GM12878 (cell line): Measurements from ENCODE around the gene SRPRB. TPM values are rescaled to one million over a fixed set of nuclear protein-coding genes. Genes with fewer than 3 reads are reported as not detected.

Source experiments
- ATAC-seq: fragments of 200-7000 bp; cut with Tn5 transposase; 3 replicates; pipeline ENCODE4 v1.9.1; 2020; ENCODE audit warnings: mild to moderate bottlenecking, moderate library complexity
- BruUV-seq: library from RNA; stranded (reverse); fragments of 400-500 nt; replicated peaks from 2 replicates; lab custom pipeline; 2021; lab: Mats Ljungman, UMichigan
- CTCF ChIA-PET: fragments of 300-600 bp; sonication (Branson Sonifier 250); formaldehyde crosslinking; extraction: SDS; loops from one replicate; lab custom pipeline; 2021; ENCODE audit warnings: inconsistent platforms; lab: Yijun Ruan, JAX
- POLR2A ChIA-PET: fragments of 350-600 bp; formaldehyde crosslinking; extraction: SDS; loops from one replicate; lab custom pipeline; 2021; ENCODE audit warnings: inconsistent platforms; lab: Charles Lee
- RAD21 ChIA-PET: fragments of 300-600 bp; sonication (Branson Sonifier 250); formaldehyde crosslinking; loops from one replicate; lab custom pipeline; 2023; ENCODE audit warnings: antibody characterized with exemption; ENCODE audit not compliant: unreplicated experiment; lab: Charles Lee
- SMC1A ChIA-PET: fragments of 300-600 bp; sonication (Branson Sonifier 250); formaldehyde crosslinking; loops from one replicate; lab custom pipeline; 2023; ENCODE audit not compliant: unreplicated experiment, uncharacterized antibody; lab: Charles Lee
- DNase-seq: peaks from one replicate; pipeline ENCODE4 v3.0.0-alpha.2; 2011; ENCODE audit warnings: low read depth, low spot score
- FAIRE-seq: peaks from 3 replicates; lab custom pipeline; 2011; peaks lifted over from hg19 to GRCh38; lab: Jason Lieb, UNC
- H2AFZ ChIP-seq: 2 replicates; pipeline ENCODE4 v1.6.0; 2011; ENCODE audit warnings: low read depth, low read length, control low read depth; ENCODE audit not compliant: control insufficient read depth
- H3K27ac ChIP-seq: 2 replicates; pipeline ENCODE4 v1.5.1; 2011; ENCODE audit warnings: control low read depth; ENCODE audit not compliant: control insufficient read depth, insufficient read depth
- H3K27me3 ChIP-seq, 2 experiments: replicated peaks in 1 of 2; 2 replicates each; pipeline versions ENCODE4 v1.6.0 to v1.6.1; 2011; ENCODE audit warnings: low read length in 1 of 2; ENCODE audit not compliant: control insufficient read depth in 2 of 2, insufficient read depth in 2 of 2
- H3K36me3 ChIP-seq, 2 experiments: 2 replicates each; pipeline ENCODE4 v1.5.1; 2011; ENCODE audit warnings: low read length in 1 of 2; ENCODE audit not compliant: control insufficient read depth in 2 of 2, insufficient read depth in 2 of 2
- H3K4me1 ChIP-seq: 2 replicates; pipeline ENCODE4 v1.6.1; 2011; ENCODE audit warnings: mild to moderate bottlenecking, low read length, moderate library complexity, mixed read lengths; ENCODE audit not compliant: control insufficient read depth, insufficient read depth
- H3K4me2 ChIP-seq: 2 replicates; pipeline ENCODE4 v1.6.0; 2011; ENCODE audit warnings: control low read depth; ENCODE audit not compliant: control insufficient read depth, insufficient read depth
- H3K4me3 ChIP-seq: fragments of 200-600 bp; sonication (generic); 2 replicates; pipeline ENCODE4 v1.5.1; 2016
- H3K79me2 ChIP-seq: 2 replicates; pipeline ENCODE4 v1.6.0; 2011; ENCODE audit warnings: low read length; ENCODE audit not compliant: control insufficient read depth, insufficient read depth
- H3K9ac ChIP-seq: 2 replicates; pipeline ENCODE4 v1.8.0; 2011; ENCODE audit warnings: low read length, control low read depth, mixed read lengths; ENCODE audit not compliant: control insufficient read depth, insufficient read depth
- H3K9me3 ChIP-seq: replicated peaks from 3 replicates; pipeline ENCODE4 v1.5.1; 2011; ENCODE audit warnings: mild to moderate bottlenecking, low read length; ENCODE audit not compliant: control insufficient read depth, insufficient read depth
- H4K20me1 ChIP-seq: 2 replicates; pipeline ENCODE4 v1.6.0; 2011; ENCODE audit not compliant: control insufficient read depth, insufficient read depth
- BHLHE40 ChIP-seq, 2 experiments: fragments of 450-650 bp in 1 of 2; IDR thresholded peaks; 2 replicates each; pipeline ENCODE4 v1.6.1; 2011 to 2017; ENCODE audit warnings: low read depth in 2 of 2, borderline replicate concordance in 1 of 2, improper control_type of control experiment in 1 of 2, low read length in 1 of 2, mild to moderate bottlenecking in 1 of 2
- CREB1 ChIP-seq: IDR thresholded peaks from 2 replicates; pipeline ENCODE4 v1.6.1; 2012; ENCODE audit warnings: low read depth, mild to moderate bottlenecking, inconsistent platforms
- CREM ChIP-seq: IDR thresholded peaks from 2 replicates; pipeline ENCODE4 v1.6.1; 2014; ENCODE audit warnings: antibody characterized with exemption, low read depth
- FOS ChIP-seq: IDR thresholded peaks from 3 replicates; pipeline ENCODE4 v1.6.1; 2011; ENCODE audit warnings: borderline replicate concordance; ENCODE audit not compliant: insufficient read length; ENCODE audit errors: extremely low read depth
- NR2C2 ChIP-seq: IDR thresholded peaks from 2 replicates; pipeline ENCODE4 v1.6.1; 2011; ENCODE audit warnings: borderline replicate concordance, low read depth; ENCODE audit not compliant: control insufficient read depth, insufficient read length
- PAX8 ChIP-seq: fragments of 450-650 bp; IDR thresholded peaks from 2 replicates; pipeline ENCODE4 v1.6.1; 2017; ENCODE audit warnings: mild to moderate bottlenecking, moderate library complexity
- POU2F2 ChIP-seq: IDR thresholded peaks from 3 replicates; pipeline ENCODE4 v1.6.1; 2011; ENCODE audit warnings: low read depth, mild to moderate bottlenecking, low read length, borderline replicate concordance
- RCOR1 ChIP-seq: conservative IDR thresholded peaks from 2 replicates; pipeline ENCODE4 v1.6.1; 2012; ENCODE audit warnings: low read depth, low read length, improper control_type of control experiment
- SIX5 ChIP-seq: IDR thresholded peaks from 2 replicates; pipeline ENCODE4 v1.6.1; 2011; ENCODE audit warnings: mild to moderate bottlenecking, low read depth, low read length, moderate library complexity; ENCODE audit not compliant: severe bottlenecking
- TBL1XR1 ChIP-seq: IDR thresholded peaks from 2 replicates; pipeline ENCODE4 v1.6.1; 2012; ENCODE audit warnings: low read depth, low read length, improper control_type of control experiment
- TCF7 ChIP-seq: IDR thresholded peaks from 2 replicates; pipeline ENCODE4 v1.6.1; 2014; ENCODE audit warnings: antibody characterized with exemption, borderline replicate concordance
- ZNF384 ChIP-seq: IDR thresholded peaks from 2 replicates; pipeline ENCODE4 v1.6.1; 2012; ENCODE audit warnings: low read depth, mild to moderate bottlenecking, low read length, improper control_type of control experiment, borderline replicate concordance
- WGBS: methylation state at CpG from one replicate; pipeline ENCODE4 v1.1.6; 2016; ENCODE audit warnings: low lambda C conversion rate; ENCODE audit not compliant: insufficient replicate concordance, insufficient coverage; ENCODE audit errors: missing lambda C conversion rate; 5-methylcytosine and 5-hydroxymethylcytosine counted together
- in situ Hi-C: fragments of 300-500 bp; cut with MboI; formaldehyde crosslinking; loops from 9 replicates; pipeline ENCODE4 v1.14.3; 2018; ENCODE audit warnings: mixed read lengths
- intact Hi-C: fragments of 100-400 bp; cut with micrococcal nuclease; formaldehyde crosslinking; loops from one replicate; pipeline ENCODE4 v1.14.2; 2022; ENCODE audit not compliant: unreplicated experiment
- polyA plus RNA-seq, 11 experiments: library from polyadenylated mRNA; depleted of rRNA in 4 of 11; unstranded in 6 of 11; stranded (reverse) in 5 of 11; fragments of >200 nt; fragmentation: Nextera tagmentation in 4 of 11; fragmentation: Illumina TruSeq in 1 of 11; extraction: Ambion mirVana in 4 of 11; extraction: Trizol in 1 of 11; gene quantifications; 1 replicate in 1 of 11; 2 replicates in 10 of 11; pipeline versions ENCODE4 v1.2.1 to v1.2.3, GENCODE V29; 2011 to 2016; ENCODE audit warnings: inconsistent platforms in 2 of 11, missing spikeins in 2 of 11, low read depth in 1 of 11
- total RNA-seq, 4 experiments: library from RNA; depleted of rRNA in 3 of 4; stranded (reverse); fragments of >200 nt in 3 of 4; fragmentation: Illumina TruSeq in 1 of 4; extraction: Trizol in 1 of 4; gene quantifications; 2 replicates each; pipeline versions ENCODE4 v1.2.1 to v1.2.3, GENCODE V29; 2013 to 2021
- TF ChIP-seq, protein P1 (sequence below): fragments of 450-650 bp; IDR thresholded peaks from 2 replicates; pipeline ENCODE4 v1.6.1; 2016; ENCODE audit warnings: mild to moderate bottlenecking
- TF ChIP-seq, protein P2 (sequence below): fragments of 150-350 bp; IDR thresholded peaks from 2 replicates; pipeline ENCODE4 v1.6.1; 2014; ENCODE audit warnings: mild to moderate bottlenecking, low read depth, low read length
- TF ChIP-seq, protein P3 (sequence below): fragments of 450-650 bp; IDR thresholded peaks from 2 replicates; pipeline ENCODE4 v1.6.1; 2017; ENCODE audit warnings: mild to moderate bottlenecking, low read depth, inconsistent platforms; ENCODE audit not compliant: poor library complexity, severe bottlenecking
- TF ChIP-seq, protein P4 (sequence below): fragments of 450-650 bp; IDR thresholded peaks from 2 replicates; pipeline ENCODE4 v1.6.1; 2017; ENCODE audit warnings: low read depth, mild to moderate bottlenecking, moderate library complexity

The SRPRB gene
- total and polyA plus RNA-seq, 10 of the 15 experiments (the other 5 are each of a cell fraction or from before 2014, with no cell fraction given), result 30.6 to 107 (median 46.6) TPM

DNA sequence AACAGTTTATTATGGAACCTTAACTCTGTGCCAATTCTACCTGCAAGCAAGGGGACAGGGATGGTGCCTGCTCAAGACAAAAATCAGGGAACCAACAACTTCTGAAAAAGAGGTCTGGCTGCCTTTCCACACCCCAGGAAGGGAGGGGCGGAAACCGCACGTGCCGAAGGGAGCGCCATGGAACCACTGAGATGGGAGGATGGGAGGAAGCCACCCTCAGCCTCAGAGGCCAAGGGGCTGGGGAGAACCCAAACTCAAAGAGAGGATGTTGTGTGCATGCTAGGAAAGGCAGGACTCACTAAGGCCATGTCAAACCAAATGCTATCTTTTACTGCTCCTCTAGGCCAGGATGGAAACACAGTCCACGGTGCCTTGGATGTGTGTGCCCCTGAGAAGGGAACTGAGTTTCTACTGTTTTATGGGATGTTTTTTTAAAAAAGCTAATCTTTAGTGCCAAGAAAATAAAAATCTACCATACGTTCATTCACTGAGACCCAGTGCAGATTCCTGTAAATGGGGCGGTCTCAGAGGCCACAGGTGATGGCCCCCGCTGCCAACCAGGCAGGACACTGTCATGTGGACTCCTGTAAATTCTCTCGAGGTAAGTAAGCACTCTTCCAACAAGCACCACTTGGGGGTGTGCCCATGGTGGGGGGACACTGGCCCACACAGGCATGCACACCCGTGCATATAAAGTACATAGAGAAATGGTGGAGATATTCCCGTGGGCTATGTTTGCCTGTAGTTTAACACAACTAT is 20.5 kb downstream of the SRPRB start (continued):
- TF ChIP-seq PAX8, result no peak
- no peak for TF ChIP-seq BHLHE40 (IDR thresholded peaks at IDR 0.05; ENCODE audit: borderline replicate concordance in 1 of 2, low read depth in 2 of 2, low read length in 1 of 2)
- no peak for TF ChIP-seq POU2F2
- TF ChIP-seq, all 136 proteins: peak for 0

DNA sequence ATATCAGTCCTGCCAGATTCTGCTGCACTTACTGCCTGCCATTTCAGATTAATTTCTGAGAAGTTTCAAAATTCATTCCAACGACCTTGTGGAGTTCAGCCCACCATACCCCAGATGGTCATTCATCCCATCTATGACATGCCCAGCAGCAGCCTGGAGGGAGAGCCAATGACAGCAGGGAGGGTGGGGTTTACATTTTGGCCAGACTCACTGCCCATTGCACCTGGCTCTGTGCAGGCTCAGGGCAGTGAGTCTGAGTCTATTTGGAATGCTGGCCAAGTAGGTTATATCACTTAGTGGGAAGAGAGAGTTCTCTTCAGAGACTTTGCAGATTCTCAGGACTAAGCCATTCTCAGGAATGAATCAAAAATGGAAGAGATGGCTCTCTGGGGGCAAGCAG is 21.5 kb downstream of the SRPRB start:
- Histone ChIP-seq H3K4me2 (no peak overlapping the region), H3K9ac (no peak overlapping the region), H2AFZ (no peak overlapping the region), H3K79me2 (no peaks in the 10 kb centered on the region), H3K27me3 (no peaks in the 10 kb centered on the region), H3K36me3 (peaks cover 3 to 10% of the 10 kb centered on the region in 2 experiments; a peak in 3 of 4 replicates), H3K4me3 (no peak overlapping the region), H4K20me1 (no peaks in the 10 kb centered on the region), H3K4me1 (no peaks in the 10 kb centered on the region), H3K27ac (no peak overlapping the region), H3K9me3 (no peaks in the 10 kb centered on the region)
- intact Hi-C loops (no loop called here), in situ Hi-C loops (loop anchor here (10.0 kb wide), 1 partner anchor 388 kb away; no protein-coding TSS in a partner anchor)
- 0% methylated on average over 1 of the region's 1 CpG for WGBS
- ChIA-PET RAD21 (no interaction called here), SMC1A (no interaction called here), POLR2A (no interaction called here), CTCF (no interaction called here)
- FAIRE-seq (no peak), ATAC-seq (no peak), DNase-seq (no peak)
- BruUV-seq, result no TSS peak
- TF ChIP-seq FOS, result no peak
- no peak for TF ChIP-seq NR2C2
- TF ChIP-seq RCOR1, result no peak
- TF ChIP-seq, protein P1, sequence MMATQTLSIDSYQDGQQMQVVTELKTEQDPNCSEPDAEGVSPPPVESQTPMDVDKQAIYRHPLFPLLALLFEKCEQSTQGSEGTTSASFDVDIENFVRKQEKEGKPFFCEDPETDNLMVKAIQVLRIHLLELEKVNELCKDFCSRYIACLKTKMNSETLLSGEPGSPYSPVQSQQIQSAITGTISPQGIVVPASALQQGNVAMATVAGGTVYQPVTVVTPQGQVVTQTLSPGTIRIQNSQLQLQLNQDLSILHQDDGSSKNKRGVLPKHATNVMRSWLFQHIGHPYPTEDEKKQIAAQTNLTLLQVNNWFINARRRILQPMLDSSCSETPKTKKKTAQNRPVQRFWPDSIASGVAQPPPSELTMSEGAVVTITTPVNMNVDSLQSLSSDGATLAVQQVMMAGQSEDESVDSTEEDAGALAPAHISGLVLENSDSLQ, result no peak
- no peak for TF ChIP-seq ZNF384
- TF ChIP-seq, protein P2, sequence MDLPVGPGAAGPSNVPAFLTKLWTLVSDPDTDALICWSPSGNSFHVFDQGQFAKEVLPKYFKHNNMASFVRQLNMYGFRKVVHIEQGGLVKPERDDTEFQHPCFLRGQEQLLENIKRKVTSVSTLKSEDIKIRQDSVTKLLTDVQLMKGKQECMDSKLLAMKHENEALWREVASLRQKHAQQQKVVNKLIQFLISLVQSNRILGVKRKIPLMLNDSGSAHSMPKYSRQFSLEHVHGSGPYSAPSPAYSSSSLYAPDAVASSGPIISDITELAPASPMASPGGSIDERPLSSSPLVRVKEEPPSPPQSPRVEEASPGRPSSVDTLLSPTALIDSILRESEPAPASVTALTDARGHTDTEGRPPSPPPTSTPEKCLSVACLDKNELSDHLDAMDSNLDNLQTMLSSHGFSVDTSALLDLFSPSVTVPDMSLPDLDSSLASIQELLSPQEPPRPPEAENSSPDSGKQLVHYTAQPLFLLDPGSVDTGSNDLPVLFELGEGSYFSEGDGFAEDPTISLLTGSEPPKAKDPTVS, result no peak
- no peak for TF ChIP-seq CREM
- TF ChIP-seq, protein P3, sequence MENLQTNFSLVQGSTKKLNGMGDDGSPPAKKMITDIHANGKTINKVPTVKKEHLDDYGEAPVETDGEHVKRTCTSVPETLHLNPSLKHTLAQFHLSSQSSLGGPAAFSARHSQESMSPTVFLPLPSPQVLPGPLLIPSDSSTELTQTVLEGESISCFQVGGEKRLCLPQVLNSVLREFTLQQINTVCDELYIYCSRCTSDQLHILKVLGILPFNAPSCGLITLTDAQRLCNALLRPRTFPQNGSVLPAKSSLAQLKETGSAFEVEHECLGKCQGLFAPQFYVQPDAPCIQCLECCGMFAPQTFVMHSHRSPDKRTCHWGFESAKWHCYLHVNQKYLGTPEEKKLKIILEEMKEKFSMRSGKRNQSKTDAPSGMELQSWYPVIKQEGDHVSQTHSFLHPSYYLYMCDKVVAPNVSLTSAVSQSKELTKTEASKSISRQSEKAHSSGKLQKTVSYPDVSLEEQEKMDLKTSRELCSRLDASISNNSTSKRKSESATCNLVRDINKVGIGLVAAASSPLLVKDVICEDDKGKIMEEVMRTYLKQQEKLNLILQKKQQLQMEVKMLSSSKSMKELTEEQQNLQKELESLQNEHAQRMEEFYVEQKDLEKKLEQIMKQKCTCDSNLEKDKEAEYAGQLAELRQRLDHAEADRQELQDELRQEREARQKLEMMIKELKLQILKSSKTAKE, result no peak
- TF ChIP-seq, protein P4, sequence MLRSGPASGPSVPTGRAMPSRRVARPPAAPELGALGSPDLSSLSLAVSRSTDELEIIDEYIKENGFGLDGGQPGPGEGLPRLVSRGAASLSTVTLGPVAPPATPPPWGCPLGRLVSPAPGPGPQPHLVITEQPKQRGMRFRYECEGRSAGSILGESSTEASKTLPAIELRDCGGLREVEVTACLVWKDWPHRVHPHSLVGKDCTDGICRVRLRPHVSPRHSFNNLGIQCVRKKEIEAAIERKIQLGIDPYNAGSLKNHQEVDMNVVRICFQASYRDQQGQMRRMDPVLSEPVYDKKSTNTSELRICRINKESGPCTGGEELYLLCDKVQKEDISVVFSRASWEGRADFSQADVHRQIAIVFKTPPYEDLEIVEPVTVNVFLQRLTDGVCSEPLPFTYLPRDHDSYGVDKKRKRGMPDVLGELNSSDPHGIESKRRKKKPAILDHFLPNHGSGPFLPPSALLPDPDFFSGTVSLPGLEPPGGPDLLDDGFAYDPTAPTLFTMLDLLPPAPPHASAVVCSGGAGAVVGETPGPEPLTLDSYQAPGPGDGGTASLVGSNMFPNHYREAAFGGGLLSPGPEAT, result no peak
- TF ChIP-seq TBL1XR1, result no peak
- TF ChIP-seq SIX5, result no peak
- no peak for TF ChIP-seq CREB1
- TF ChIP-seq TCF7, result no peak
